Fibroblast of villous mesenchyme (primary cell): ENCODE data around the gene KIF26B. TPM values are rescaled to one million over a fixed set of nuclear protein-coding genes. Genes with fewer than 3 reads are reported as not detected.

Experiments used
- DNase-seq: peaks from one replicate; pipeline ENCODE4 v3.0.0-alpha.2; 2010; ENCODE audit warnings: low read depth
- H3K4me3 ChIP-seq: 2 replicates; pipeline ENCODE4 v1.5.1; 2011; ENCODE audit warnings: low read depth, mild to moderate bottlenecking, low read length
- total RNA-seq: library from RNA; depleted of rRNA; stranded (reverse); fragments of >200 nt; gene quantifications from 2 replicates; pipeline ENCODE4 v1.2.3, GENCODE V29; 2012
- TF ChIP-seq, protein P1 (sequence below): IDR thresholded peaks from 2 replicates; pipeline ENCODE4 v1.5.1; 2012; ENCODE audit warnings: low read depth, mild to moderate bottlenecking, low read length; ENCODE audit not compliant: insufficient read depth

Gene KIF26B
- total RNA-seq, 1 donor: 12.1 TPM

DNA sequence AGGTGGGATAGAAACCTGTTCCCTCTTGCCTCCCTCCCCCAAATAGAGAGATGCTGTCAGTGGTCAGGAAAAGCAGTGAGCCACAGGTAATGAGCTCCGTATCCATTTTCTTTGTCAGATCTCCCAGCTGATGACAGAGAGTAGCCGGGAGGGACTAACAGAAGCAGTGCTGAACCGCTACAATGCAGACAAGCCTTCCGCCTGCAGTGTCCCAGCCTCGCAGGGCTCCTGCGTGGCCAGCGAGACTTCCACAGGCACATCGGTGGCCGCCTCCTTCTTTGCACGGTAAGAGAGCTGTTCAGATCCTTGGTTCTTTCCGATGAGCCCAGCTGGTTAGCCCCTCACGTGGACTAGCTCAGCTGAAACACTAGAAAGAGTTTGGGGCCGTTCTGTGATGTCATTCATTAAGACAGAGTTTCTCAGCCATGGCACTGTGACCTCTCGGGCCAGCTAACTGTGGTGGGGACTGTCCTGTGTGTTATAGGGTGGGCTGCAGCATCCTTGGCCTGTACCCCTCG, 264.7 kb downstream of the KIF26B start:
- TF ChIP-seq, protein P1, sequence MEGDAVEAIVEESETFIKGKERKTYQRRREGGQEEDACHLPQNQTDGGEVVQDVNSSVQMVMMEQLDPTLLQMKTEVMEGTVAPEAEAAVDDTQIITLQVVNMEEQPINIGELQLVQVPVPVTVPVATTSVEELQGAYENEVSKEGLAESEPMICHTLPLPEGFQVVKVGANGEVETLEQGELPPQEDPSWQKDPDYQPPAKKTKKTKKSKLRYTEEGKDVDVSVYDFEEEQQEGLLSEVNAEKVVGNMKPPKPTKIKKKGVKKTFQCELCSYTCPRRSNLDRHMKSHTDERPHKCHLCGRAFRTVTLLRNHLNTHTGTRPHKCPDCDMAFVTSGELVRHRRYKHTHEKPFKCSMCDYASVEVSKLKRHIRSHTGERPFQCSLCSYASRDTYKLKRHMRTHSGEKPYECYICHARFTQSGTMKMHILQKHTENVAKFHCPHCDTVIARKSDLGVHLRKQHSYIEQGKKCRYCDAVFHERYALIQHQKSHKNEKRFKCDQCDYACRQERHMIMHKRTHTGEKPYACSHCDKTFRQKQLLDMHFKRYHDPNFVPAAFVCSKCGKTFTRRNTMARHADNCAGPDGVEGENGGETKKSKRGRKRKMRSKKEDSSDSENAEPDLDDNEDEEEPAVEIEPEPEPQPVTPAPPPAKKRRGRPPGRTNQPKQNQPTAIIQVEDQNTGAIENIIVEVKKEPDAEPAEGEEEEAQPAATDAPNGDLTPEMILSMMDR: no peak

DNA sequence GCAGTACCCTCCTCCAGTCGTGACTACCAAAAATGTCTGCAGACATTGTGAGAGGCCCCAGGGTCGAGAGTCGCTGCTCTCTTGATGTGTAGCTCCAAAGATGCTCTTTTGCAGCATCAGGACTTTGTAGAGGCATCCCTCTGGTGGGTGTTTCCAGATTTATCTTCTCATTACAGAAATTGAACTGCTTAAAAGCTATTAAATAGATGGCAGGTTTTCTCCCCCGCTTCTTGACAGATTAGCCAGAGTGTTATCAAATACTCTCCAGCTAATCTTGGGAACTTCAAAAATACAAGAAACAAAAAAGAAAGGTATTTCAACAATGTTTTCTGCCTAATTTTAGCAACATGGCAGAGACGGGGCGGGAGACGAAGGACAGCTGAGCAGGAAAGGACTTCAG, 265.2 kb downstream of the KIF26B start:
- no peak overlapping the region for H3K4me3 ChIP-seq
- TF ChIP-seq, protein P1: no peak
- DNase-seq: no peak

More for the DNA sequence above, 264.7 kb downstream of the KIF26B start:
- no peak for DNase-seq
- no peak overlapping the region for H3K4me3 ChIP-seq

DNA sequence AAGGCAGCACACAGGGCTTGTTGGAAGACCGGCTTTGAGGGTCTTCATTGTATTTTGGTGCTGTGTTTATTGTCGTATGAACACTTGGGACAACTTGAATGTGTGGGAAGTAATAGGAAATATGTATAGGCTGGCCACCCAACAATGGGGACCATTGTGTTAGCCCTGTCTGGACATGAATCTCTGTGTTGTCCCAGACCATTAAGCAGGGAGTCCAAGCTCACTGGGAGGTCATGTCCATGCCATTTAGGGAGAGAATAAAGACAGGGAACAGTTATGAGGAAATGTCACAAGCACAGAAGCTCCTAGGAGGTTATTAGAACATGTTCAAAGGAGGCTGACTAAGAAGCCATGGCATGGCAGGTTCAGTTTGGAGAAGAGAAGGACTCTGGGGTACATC, 266.1 kb downstream of the KIF26B start:
- TF ChIP-seq, protein P1: no peak
- no peak for DNase-seq
- no peak overlapping the region for H3K4me3 ChIP-seq

DNA sequence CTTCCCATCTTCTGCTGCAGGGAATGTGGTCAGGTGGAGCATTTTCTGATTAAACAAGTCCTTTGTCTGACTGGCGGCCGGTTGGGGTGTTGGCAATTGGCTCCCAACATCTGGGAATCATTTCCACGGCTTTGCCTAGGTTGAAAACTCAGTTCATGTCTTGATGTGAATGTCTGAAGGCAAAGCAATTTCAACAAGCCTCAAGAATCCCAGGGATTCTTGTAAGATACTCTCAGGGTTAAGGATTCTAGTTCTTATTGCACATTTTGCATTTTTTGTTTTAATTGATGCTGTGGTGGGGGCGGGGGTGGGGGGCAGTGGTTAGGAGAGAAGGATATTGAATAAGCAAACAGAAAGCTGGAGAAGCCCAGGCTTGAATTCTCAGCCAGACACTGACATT, 273.9 kb downstream of the KIF26B start:
- no peak for DNase-seq
- TF ChIP-seq, protein P1: no peak

DNA sequence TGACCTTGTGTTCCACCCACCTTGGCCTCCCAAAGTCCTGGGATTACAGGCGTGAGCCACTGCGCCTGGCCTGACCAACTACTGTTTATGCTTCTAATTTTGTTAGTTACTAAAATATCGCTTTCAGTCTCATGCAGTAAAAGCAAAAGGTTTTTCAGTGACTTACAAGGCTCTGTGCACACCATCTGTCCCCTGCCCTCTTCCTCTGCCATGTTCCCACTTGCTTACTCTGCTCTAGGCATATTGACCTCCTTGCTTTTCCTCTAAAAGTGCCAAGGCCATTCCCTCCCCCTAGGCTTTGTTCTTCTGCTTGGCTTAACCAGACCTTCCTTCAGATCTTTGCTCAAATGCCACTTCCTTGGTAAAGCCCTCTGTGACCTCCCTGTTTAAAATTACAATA, 276.9 kb downstream of the KIF26B start:
- TF ChIP-seq, protein P1: no peak
- no peak for DNase-seq

More for the DNA sequence above, 273.9 kb downstream of the KIF26B start:
- no peak overlapping the region for H3K4me3 ChIP-seq

DNA sequence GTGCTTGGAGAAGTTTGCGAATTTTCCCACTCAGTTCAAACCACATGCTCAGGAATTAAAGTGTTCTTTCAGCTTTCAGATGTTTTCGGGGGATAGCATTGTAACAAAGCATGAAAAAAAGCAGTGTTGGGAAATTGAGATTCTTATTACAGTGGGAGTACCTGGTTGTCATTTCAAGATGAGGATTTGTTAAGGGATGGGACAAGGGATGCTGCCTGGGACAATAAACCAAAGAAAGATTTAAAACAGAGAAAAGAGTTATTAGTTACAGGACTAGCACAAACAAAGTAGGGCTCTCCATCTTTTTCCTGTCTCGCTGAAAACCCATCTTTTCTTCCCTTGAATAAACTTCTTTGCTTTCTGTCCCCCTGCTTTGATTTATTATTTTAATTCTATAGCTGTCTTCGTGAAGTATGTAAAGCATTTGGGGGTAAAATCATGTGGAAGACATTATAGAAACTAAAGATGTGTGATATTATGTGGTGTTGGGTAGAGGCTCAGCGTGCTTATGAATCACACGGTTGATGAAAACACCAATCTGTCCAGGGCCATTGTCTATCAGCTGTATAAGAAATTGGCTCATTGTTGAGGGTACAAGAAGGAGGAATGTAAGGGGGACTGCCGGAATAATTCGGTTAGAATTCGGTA, 277.6 kb downstream of the KIF26B start:
- no peak for DNase-seq
- TF ChIP-seq, protein P1: no peak
- no peak overlapping the region for H3K4me3 ChIP-seq

More for the DNA sequence above, 276.9 kb downstream of the KIF26B start:
- H3K4me3 ChIP-seq: no peak overlapping the region
